Glomerular endothelial cell (primary cell): ENCODE results near the gene ALLC. TPM values are rescaled to one million over a fixed set of nuclear protein-coding genes. Genes with fewer than 3 reads are reported as not detected.

ENCODE experiments used
- DNase-seq: peaks from one replicate; pipeline ENCODE4 v3.0.0-alpha.2; 2011; ENCODE audit warnings: low read depth, low spot score; ENCODE audit errors: extremely low read depth
- total RNA-seq: library from RNA; depleted of rRNA; stranded (reverse); fragments of >200 nt; gene quantifications from 2 replicates; pipeline ENCODE4 v1.2.3, GENCODE V29; 2015

The ALLC gene
- total RNA-seq, 1 donor from 2014 or later = not detected

DNA sequence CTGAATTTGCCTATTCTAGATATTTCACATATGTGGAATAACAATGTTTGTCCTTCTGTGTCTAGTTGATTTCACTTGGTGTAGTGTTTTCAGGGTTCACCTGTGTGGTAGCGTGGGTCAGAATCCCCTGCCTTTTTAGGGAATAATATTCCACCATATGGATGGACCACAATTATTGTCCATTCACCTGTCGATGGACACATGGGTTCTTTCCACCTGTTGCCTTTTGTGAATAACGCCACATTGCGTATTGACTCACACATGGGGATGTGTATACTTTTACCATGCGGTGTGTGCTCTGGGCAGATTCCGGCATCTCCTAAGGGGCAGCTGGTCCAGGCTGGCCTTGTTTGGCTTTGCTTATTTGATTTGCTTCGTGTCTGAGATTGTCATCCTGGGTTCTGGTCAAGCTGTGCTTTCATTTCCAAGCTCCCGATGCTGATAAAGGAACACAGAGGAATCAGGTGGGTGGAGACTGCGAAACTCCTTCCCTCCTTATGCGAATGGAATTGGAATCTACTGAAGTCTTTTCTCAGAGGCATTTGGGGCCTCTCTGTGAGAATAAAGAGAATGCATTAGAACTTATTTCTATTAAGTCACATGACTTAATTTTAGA is 18.9 kb upstream of the ALLC start:
- no peak for DNase-seq

DNA sequence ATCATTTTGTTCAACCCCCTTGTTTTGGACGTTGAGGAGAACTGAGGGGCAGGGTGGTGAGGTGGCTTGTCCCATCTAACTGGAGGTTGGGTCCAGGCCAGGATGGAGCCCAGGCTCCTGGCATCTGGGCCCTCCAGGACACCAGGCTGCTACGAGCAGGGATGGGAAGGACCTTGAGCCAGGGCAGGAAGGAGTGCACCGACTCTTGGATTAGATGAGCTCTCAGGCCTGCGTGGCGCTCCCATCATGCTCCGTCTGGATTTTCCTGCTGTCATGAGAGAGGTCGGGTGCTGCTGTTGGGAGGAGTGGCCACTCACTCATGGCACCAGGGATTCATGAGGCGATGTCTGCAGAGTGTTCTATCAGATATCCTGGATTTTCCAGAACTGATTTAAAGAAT is 18.3 kb upstream of the ALLC start:
- no peak for DNase-seq

DNA sequence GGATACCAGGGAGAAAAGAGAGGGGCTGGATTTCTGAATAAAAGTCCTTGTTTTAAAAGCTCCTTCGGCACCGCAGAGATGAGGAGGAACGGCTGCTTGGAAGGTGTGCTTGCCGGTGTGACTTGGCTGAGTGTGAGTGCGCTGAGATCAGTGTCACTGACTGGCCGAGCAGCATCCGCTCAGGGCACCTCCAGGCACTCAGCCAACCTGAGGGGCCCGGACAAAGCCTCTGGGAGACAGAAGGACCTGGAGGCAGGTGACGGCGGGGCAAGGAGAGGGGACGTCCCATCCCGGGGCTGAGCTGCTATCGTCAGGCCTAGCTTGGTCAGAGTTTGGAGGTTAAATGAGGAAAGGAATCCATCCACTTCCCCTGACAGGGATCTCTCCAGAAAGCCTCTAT is 16.8 kb upstream of the ALLC start:
- DNase-seq = no peak

DNA sequence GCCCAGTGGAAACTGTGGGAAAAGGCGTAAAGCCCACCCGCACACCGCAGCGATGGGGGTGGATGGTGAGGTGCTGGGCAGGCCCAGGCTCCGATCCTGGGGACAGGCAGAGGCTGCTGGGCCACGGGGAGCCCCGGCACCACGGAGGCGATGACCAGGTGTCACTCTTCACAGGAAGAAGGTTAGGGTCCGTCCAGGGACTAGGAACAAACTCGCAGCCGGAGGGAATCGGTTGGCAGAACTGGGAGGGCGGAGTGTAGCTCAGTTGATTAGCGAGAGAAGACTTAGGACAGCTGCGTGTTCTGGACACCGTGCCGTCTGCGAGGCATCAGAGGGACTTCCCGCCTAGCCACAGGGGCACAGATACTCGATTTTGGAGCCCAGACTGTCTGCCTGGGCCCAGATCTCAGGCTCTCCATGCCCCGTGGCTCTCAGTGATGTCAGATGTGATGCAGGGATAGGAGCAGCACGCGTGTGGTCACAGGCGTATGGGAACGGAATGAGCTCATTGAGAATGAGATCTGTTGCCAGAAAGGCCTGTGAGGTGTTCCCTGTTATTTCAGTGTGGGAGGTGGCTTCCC is 16.1 kb upstream of the ALLC start:
- DNase-seq = no peak

DNA sequence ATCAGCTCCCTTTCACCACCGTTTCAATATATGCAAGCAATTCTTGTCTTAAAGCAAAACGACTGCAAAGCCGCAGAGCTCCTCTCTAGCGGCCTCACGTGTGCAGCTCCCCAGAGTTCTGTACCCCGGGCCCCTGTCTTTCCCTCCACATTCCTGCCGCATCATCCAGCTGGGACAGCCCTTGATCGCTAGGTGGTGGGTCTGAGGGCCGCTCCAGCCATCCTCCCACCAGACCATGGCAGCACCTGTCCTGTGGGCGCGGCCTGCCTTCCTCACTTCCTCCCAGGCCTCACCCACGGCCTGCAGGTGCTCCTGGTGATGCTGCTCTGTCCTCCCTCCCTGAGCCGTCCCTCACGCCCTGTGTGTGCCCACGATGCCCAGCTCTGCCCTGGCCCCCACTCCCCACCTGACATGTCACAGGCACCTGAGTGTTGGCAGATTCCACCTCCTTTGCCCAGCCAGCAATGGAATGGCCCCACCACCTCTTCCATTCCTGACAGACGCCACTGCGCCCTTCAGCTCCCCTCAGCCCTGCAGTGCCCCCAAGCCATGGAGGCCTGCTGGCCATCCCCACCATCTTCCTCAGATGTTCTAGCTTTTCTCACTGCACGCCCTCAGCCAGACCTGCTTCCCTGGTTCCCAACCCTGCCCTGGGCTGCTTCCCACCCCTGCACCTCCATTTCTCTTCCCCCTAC is 15.3 kb upstream of the ALLC start:
- DNase-seq = no peak

DNA sequence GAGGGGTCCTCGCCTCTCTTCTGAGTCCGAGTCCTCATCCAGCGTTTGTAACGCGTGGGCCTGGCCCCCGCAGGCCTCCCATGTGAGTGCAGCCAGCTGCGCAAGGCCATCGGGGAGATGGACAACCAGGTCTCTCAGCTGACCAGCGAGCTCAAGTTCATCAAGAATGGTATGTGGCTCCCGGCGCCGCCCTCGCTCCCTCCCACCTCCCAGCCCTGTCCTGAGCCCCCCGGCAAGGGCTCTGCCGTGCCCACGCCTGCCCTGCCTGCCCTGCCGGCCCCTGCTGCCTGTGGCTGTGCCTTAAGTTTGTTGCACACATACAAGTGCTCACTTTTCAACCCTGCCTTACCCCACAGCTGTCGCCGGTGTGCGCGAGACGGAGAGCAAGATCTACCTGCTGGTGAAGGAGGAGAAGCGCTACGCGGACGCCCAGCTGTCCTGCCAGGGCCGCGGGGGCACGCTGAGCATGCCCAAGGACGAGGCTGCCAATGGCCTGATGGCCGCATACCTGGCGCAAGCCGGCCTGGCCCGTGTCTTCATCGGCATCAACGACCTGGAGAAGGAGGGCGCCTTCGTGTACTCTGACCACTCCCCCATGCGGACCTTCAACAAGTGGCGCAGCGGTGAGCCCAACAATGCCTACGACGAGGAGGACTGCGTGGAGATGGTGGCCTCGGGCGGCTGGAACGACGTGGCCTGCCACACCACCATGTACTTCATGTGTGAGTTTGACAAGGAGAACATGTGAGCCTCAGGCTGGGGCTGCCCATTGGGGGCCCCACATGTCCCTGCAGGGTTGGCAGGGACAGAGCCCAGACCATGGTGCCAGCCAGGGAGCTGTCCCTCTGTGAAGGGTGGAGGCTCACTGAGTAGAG is 14.4 kb upstream of the ALLC start:
- DNase-seq = no peak

DNA sequence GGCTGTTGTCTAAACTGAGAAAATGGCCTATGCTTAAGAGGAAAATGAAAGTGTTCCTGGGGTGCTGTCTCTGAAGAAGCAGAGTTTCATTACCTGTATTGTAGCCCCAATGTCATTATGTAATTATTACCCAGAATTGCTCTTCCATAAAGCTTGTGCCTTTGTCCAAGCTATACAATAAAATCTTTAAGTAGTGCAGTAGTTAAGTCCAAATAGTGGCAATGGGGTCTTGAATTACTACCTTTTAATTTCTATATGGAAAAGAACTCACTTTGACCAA is 13.8 kb upstream of the ALLC start:
- no peak for DNase-seq

DNA sequence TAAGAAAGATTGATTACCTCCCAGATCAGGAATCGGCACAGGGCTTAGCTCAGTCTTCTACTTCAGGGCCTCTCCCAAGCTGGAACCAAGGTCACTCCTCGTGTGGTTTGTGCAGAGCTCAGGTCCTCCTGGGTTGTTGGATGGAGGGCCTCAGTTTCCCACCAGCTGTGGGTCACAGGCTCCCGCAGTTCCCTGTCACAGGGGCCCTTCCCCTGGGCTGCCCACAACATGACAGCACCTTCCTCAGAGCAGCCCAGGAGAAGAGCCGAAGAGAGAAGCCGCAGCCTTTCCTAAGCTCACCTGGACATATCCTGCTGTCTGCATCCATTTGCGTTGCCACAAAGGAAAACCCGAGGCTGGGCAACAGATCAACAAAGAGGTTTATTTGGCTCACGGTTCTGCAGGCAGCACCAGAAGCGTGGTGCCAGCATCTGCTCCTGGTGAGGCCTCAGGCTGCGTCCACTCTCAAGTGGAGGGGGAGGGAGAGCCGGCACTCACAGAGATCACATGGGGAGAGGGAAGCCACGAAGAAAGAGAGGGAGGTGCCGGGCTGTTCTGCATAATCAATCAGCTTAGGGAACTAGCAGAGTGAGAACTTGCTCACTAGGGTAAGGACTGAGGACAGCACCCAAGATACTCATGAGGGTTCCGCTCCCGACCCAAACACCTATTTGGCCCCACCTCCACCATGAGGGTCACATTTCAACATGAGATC is 13.0 kb upstream of the ALLC start:
- DNase-seq = no peak

DNA sequence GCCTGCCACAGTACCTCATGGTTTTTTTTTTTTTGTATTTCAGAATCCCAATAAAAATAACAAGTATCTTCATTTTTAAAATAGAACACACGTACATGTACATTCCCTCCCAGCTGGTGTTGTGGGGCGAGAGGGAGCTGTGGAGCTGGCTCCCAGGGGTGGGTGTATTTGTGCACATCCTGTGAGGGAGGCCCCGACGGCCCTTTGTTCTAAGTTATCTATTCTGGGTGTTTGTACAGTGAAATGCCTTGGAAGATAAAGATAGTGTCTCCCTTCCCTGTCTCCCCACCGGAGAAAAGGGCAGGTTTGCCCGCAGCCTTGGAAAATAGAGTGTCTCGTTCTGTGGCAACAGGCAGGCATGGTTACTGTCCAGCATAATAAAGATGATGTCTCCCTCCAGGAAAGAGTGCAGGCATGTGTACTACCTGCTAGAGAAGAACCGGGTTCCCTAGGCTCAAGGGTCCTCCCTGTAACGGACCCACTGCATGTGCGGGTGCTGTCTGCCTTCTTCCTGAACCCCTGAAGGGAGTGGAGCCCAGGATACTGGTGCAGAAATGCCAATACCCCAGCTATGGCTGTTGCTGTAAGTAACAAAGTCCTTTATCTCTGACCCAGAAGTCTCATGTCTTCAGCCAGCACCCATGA is 12.1 kb upstream of the ALLC start:
- no peak for DNase-seq

DNA sequence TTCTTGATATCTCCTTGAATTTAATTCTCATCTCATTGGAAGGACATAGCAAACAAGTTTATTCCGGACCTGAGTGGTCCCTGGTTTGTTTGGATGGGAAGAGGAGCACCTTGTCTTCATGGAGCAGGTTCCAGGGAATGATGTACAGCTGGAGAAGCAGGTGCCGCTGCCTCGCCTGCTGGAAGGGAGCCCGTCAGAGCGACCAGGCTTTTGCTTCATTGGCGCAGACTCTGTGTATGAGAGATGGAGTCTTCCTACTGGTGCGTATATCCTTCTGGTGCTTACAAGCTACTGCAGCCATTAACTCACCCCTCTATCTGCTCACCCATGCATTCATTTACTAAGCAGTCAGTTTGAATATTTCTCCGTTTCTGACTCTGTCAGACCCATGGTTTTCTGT is 11.6 kb upstream of the ALLC start:
- no peak for DNase-seq

DNA sequence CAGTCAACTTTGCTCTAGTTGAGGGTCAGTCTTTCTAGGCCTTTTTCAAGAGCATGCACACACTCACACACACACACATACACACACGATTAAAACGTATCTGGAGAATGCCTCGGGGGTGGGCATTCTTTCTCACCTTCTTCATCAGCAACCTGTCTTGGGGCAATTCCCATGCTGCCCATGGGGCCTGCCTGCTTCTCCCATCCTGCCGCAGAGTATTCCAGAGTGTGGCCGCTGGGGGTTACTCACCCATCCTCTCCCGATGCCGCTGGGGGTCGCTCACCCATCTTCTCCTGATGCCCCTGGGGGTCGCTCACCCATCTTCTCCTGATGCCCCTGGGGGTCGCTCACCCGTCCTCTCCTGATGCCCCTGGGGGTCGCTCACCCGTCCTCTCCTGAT is 10.8 kb upstream of the ALLC start:
- no peak for DNase-seq

DNA sequence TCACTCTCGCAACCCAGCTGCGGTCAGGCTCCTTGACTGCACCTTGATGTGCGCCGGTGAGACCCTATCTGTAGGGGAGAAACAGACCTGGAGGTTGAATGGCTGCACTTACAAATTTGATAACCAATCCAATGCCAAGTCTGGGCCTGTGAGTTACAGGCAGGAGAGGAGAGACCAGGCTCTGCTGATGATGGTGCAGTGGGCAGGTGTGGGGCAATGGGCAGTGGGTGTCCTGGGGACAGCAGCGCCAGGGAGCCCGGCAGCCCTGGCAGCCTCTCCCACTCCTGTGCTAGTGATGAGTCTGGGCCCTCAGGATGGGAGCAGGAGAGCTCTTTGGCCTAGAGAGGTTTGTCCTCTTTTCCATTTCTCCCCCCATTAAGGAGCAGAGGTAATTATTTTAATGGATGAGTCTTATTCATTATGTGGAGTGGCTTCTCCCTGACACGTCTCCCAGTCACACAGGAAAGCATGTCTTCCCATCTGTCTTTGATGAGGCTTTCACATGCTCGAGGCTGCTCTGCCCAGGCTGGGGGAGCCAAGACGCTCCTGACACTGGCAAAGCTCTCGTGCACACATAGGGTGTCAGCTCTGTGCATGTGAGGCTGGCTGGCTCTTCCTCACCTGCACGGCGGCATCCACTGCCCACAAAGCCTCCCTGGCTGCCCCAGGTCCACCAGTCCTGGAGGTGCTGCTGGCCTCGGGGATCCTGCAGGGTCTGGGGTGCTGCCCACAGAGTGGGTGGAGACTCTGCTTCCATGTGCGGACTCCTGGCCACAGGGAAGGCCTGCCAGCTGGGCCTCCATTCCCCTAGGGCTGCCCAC is 10.0 kb upstream of the ALLC start:
- no peak for DNase-seq

DNA sequence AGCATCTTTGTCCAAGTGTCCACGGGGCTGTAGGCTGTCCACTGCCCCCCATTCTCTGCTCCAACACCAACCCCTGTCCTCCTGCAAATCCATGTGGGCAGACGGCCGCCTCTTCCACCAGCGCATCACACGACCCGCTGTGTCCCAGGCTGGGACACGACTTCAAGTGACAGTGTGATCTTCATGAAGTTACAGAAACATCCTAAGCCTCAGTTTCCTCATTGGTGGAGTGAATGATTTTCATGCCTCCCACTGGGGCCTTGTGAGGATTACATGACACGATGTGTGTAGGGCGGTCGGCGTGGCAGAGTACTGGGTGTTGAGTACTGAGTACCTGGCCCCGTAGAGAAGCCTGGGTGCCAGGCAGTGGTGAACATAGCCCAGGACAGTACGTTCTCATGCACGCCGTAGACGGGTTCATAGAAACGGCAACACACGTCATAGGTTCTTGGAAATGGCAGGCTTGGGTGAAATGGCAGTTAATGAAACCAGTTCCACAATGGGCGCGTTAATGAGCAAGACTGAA is 9.3 kb upstream of the ALLC start:
- DNase-seq = no peak

DNA sequence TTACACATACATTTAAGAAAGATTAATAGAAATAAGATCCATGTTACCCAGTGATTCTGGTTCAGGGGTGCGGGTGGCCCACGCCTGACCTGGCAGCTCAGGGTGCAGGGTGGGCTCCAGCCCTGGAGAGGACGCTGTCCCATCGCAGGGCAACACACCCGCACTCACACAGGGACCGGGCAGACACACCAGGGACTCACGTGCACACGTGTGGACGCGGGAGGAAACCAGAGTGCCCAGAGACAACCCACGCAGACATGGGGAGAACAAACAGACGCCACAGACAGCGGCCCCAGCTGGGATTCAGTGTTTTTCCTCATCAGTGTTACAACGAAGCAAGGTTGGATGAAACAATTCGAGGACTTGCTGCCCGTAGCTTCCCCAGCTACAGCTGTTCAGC is 8.4 kb upstream of the ALLC start:
- no peak for DNase-seq

DNA sequence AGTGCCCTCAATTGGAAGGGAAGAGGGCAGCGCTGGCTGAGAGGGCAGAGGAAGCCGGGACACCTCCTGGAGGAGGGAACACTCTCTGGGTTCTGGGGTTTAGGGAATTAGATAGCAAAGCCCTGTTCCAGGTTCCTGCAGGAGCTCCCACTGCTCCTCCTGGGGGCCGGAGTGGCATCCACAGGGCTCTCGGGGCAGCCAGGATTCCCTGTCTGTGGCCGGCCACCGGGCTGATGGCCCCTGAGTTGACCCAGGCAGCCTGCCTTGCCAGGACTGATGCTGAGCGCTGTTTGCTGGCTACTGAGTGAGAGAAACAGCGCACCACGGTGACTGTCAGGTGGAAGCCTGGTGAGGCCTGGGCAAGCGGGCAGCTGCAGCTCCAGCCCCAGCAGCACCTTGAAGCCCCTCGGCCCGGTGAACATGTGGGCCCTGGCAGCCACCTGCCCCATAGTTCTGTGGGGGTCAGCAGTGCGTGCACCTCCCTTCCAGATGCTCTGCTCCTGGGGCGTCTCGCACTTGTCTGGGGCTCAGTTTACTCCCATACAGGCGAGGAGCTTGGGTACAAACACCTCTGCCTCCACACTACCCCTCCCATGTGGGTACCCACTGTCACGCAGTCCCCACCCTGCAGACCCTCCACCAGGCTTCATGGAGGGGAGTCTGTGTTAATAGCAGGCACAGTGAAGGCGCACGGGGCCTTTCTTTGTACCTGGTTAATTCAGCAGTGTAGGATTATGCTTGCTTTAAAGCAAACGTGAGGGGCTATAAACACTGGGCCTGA is 7.7 kb upstream of the ALLC start:
- DNase-seq = no peak

DNA sequence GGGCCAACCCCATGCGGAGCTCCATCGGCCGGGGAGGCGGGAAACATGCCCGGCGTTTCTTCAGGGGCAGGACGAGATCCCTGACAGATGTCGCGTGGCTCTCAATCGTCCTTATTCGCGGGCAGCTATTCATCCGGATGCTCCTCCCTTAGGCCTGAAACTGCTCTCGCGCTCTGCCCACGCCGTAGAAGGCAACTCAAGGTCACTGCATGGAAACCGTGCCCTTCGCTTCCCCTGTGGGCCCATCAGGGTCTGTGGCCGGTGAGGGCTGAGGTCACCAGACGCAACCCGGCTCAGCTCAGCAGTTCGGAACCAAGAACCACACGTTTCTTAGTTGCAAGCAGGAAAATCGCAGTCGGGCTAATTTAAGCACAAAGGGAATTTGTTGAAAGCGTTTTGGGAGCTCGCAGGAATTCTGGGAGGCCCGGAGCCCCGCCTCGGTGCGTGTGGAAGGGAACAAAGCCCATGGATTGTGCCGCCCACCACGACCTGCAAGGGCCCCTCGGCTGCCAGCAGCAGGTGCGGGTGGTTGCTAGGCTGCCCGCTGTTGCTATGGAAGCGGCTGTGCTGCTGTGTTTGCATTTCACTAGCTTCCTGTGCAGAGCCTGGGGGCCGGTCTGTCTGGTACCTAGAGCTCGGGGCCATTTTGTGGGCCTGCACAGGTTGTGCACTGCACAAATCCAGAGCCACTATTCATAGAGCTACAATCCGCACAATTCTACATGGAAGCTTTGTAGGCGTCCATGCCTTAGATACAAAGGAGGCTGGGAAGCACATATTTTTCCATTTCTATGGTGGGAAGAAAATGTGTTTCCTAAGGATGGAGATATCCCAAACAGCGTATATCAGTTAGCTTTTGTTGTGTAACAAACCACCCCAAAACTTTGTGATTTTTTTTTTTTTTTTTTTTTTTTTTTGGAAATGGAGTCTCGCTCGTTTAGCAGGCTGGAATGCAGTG is 6.0 kb upstream of the ALLC start:
- no peak for DNase-seq

DNA sequence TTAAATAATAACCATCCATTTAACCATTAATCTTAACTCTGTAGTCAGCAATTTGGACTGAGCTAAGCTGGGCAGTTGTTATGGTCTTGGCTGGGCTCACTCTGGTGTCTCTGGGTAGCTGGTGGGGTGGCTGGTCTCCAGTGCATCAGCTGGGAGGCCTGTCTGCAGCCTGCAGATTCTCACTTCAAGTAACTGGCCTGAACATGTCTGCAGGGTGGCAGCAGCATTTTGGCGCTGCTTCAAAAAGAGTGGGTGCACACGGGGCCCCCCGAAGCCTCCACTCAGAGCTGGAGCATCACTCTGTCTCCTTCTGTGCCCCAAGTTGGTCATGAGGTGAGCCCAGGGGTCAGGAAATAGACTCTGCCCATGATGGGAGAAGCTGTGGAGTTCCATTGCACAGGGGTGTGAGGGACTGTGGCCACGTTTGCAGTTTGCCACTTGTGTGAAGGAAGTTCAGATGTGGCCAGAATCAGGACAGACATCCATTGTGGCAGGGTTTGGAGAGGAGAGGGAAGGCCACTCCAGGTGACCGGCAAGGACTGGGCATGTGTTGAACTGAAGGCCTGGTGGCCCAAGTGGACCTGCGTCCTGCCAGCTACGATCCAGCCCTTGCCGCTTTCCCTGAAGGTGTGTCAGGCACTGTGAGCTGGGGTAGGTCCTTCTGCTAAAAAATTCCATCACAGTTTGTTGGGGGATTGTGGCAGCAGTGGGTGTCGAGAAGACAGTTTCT is 4.9 kb upstream of the ALLC start:
- DNase-seq = no peak
